Kidney (tissue), 14 donors: ENCODE data around the gene SMIM11. TPM values are rescaled to one million over a fixed set of nuclear protein-coding genes. Genes with fewer than 3 reads are reported as not detected.

Source experiments
- DNase-seq, 5 donors: peaks; one replicate each; pipeline ENCODE4 v3.0.0-alpha.2; 2013 to 2020
- FAIRE-seq: peaks from 2 replicates; lab custom pipeline; 2012; peaks lifted over from hg19 to GRCh38; lab: Jason Lieb, UNC
- H3K27ac ChIP-seq, 2 donors: one replicate each; pipeline ENCODE4 v1.7.0; 2013; ENCODE audit warnings: low read depth in 2 of 2, low read length in 2 of 2, inconsistent platforms in 1 of 2
- H3K27me3 ChIP-seq: one replicate; pipeline ENCODE4 v1.7.1; 2013; ENCODE audit warnings: low read length, inconsistent platforms; ENCODE audit not compliant: control insufficient read depth, insufficient read depth
- H3K36me3 ChIP-seq, 3 donors: one replicate each; pipeline versions ENCODE4 v1.7.0 to v1.7.1; 2013; ENCODE audit warnings: low read length in 3 of 3, control low read depth in 1 of 3, inconsistent platforms in 1 of 3; ENCODE audit not compliant: insufficient read depth in 3 of 3, control insufficient read depth in 2 of 3
- H3K4me1 ChIP-seq, 3 donors: one replicate each; pipeline versions ENCODE4 v1.7.0 to v1.7.1; 2013; ENCODE audit warnings: low read length in 3 of 3, inconsistent platforms in 1 of 3, low read depth in 1 of 3; ENCODE audit not compliant: control insufficient read depth in 2 of 3, insufficient read depth in 2 of 3
- H3K4me3 ChIP-seq, 3 donors: one replicate each; pipeline versions ENCODE4 v1.7.0 to v1.8.1; 2013; ENCODE audit warnings: low read length in 3 of 3, control low read depth in 1 of 3, inconsistent platforms in 1 of 3
- H3K9ac ChIP-seq, 3 donors: one replicate each; pipeline versions ENCODE4 v1.7.0 to v1.7.1; 2013; ENCODE audit warnings: low read length in 3 of 3, control low read depth in 1 of 3, inconsistent platforms in 1 of 3
- H3K9me3 ChIP-seq, 3 donors: one replicate each; pipeline versions ENCODE4 v1.7.0 to v1.7.1; 2013; ENCODE audit warnings: low read length in 3 of 3, control low read depth in 1 of 3, inconsistent platforms in 1 of 3; ENCODE audit not compliant: control insufficient read depth in 2 of 3, insufficient read depth in 1 of 3
- CTCF ChIP-seq: IDR thresholded peaks from 3 replicates; pipeline ENCODE4 v1.5.1; 2012; ENCODE audit warnings: mild to moderate bottlenecking, moderate library complexity, borderline replicate concordance; ENCODE audit not compliant: insufficient read depth; ENCODE audit errors: extremely low read depth
- intact Hi-C: fragments of 100-400 bp; cut with DNase I; formaldehyde crosslinking; loops from one replicate; pipeline ENCODE4 v1.11.1; 2022
- polyA plus RNA-seq: library from polyadenylated mRNA; stranded (reverse); fragments of 350-450 nt; fragmentation: Illumina TruSeq; extraction: RNeasy Lipid Tissue Mini Kit (QIAGEN cat#74804); gene quantifications from one replicate; pipeline ENCODE4 v1.2.3, GENCODE V29; 2014; ENCODE audit warnings: low read depth, low replicate concordance; ENCODE audit not compliant: insufficient read depth
- total RNA-seq: library from RNA; stranded (reverse); fragmentation: NEBNext Ultra II Directional; extraction: Animal tissue kit (Norgen Biotek cat#: 25700); gene quantifications from one replicate; pipeline ENCODE4 v1.2.1, GENCODE V29; 2021
- donor health status: control.
- donor health status: control.
- donor health status: control.
- donor health status: control.
- donor health status: control.
- donor health status: DM: yes; HTN: yes; CAD: no.
- donor health status: Normal renal cell carcinoma (clear cell type).

The SMIM11 gene
- total and polyA plus RNA-seq, 2 donors from 2014 or later: 2.6 to 6.7 TPM

GRCh38 chr21:34345091-34345871, 30.0 kb upstream of the SMIM11 start:
- no peak for TF ChIP-seq CTCF
- Histone ChIP-seq H3K27ac (no peak overlapping the region), H3K4me1 (peaks cover 0 to 2% (median 0%) of the 10 kb centered on the region in 3 donors), H3K27me3 (no peaks in the 10 kb centered on the region), H3K9me3 (no peaks in the 10 kb centered on the region), H3K4me3 (no peak overlapping the region), H3K9ac (no peak overlapping the region), H3K36me3 (no peaks in the 10 kb centered on the region)
- no peak for FAIRE-seq
- peak in 3 of 5 donors; percentile 33 to 77 (median 35) for DNase-seq
- intact Hi-C loops: loop anchor here (5.0 kb wide), 1 partner anchor 423 kb away; no protein-coding TSS in a partner anchor

- H3K4me3 ChIP-seq: no peak overlapping the region
- H3K4me1 ChIP-seq: peaks cover 0 to 2% (median 0%) of the 10 kb centered on the region in 3 donors
- H3K9me3 ChIP-seq: no peaks in the 10 kb centered on the region
- no peak overlapping the region for H3K9ac ChIP-seq
- FAIRE-seq (no peak), DNase-seq (peak in 2 of 5 donors; percentile 26 to 42)
- TF ChIP-seq CTCF: no peak
- H3K27me3 ChIP-seq: no peaks in the 10 kb centered on the region
- H3K36me3 ChIP-seq: no peaks in the 10 kb centered on the region
- intact Hi-C loops: loop anchor here (5.0 kb wide), 1 partner anchor 424 kb away; no protein-coding TSS in a partner anchor
- H3K27ac ChIP-seq: no peak overlapping the region
Measured at GRCh38 chr21:34345892-34346291, 29.4 kb upstream of the SMIM11 start.

- FAIRE-seq (no peak), DNase-seq (no peak)
- Histone ChIP-seq H3K36me3 (no peaks in the 10 kb centered on the region), H3K27me3 (no peaks in the 10 kb centered on the region), H3K9me3 (no peaks in the 10 kb centered on the region), H3K9ac (no peak overlapping the region), H3K27ac (no peak overlapping the region), H3K4me1 (peaks cover 0 to 2% (median 0%) of the 10 kb centered on the region in 3 donors), H3K4me3 (no peak overlapping the region)
- intact Hi-C loops: loop anchor here (5.0 kb wide), 1 partner anchor 427 kb away; no protein-coding TSS in a partner anchor
- no peak for TF ChIP-seq CTCF
Measured at GRCh38 chr21:34348890-34349519, 26.3 kb upstream of the SMIM11 start.
